K562 (cell line): ENCODE data around the gene PTK7. TPM values are rescaled to one million over a fixed set of nuclear protein-coding genes. Genes with fewer than 3 reads are reported as not detected.

Experiments used
- LEF1 ChIP-seq: fragments of 450-650 bp; IDR thresholded peaks from 2 replicates; pipeline ENCODE4 v1.6.1; 2016; ENCODE audit warnings: mild to moderate bottlenecking
- SIN3A ChIP-seq, 2 experiments: fragments of 150-350 bp in 1 of 2; IDR thresholded peaks; 2 replicates each; pipeline ENCODE4 v1.6.1; 2011 to 2016; ENCODE audit warnings: borderline replicate concordance in 2 of 2, low read depth in 2 of 2, low read length in 2 of 2, mild to moderate bottlenecking in 2 of 2, moderate library complexity in 2 of 2; ENCODE audit not compliant: control insufficient read depth in 1 of 2
- TOE1 ChIP-seq, 2 experiments: fragments of 450-650 bp in 1 of 2; sonication (generic) in 1 of 2; formaldehyde crosslinking in 1 of 2; IDR thresholded peaks; 2 replicates each; pipeline versions ENCODE4 v1.7.1 to v1.8.0; 2016 to 2022; ENCODE audit warnings: borderline replicate concordance in 2 of 2, mild to moderate bottlenecking in 2 of 2, antibody characterized with exemption in 1 of 2, inconsistent platforms in 1 of 2, low read depth in 1 of 2, missing genetic modification reagents in 1 of 2, moderate library complexity in 1 of 2
- ZNF263 ChIP-seq: sonication (generic); formaldehyde crosslinking; IDR thresholded peaks from 2 replicates; pipeline ENCODE4 v1.8.0; 2022; ENCODE audit warnings: mild to moderate bottlenecking, missing genetic modification reagents, borderline replicate concordance
- polyA plus RNA-seq, 8 experiments: library from polyadenylated mRNA; depleted of rRNA in 4 of 8; stranded (reverse) in 5 of 8; unstranded in 3 of 8; fragments of >200 nt; fragmentation: Nextera tagmentation in 2 of 8; fragmentation: Illumina TruSeq in 1 of 8; extraction: Ambion mirVana in 2 of 8; extraction: Trizol in 1 of 8; gene quantifications; 2 replicates each; pipeline versions ENCODE4 v1.2.1 to v1.2.3, GENCODE V29; 2011 to 2014; ENCODE audit warnings: inconsistent platforms in 1 of 8, missing spikeins in 1 of 8
- total RNA-seq, 7 experiments: library from RNA; depleted of rRNA in 6 of 7; stranded (reverse); fragments of >200 nt in 6 of 7; fragmentation: Illumina TruSeq in 2 of 7; extraction: Trizol in 2 of 7; gene quantifications; 2 replicates each; pipeline versions ENCODE4 v1.2.1 to v1.2.3, GENCODE V29; 2011 to 2021; ENCODE audit warnings: low replicate concordance in 1 of 7
- TF ChIP-seq, protein P1 (sequence below): sonication (generic); formaldehyde crosslinking; IDR thresholded peaks from 2 replicates; pipeline ENCODE4 v1.8.1; 2023; ENCODE audit warnings: mild to moderate bottlenecking, missing genetic modification reagents, moderate library complexity
- TF ChIP-seq, protein P2 (sequence below): IDR thresholded peaks from 2 replicates; pipeline ENCODE4 v1.6.1; 2014; ENCODE audit warnings: antibody characterized with exemption

The PTK7 gene
- total and polyA plus RNA-seq, 9 of the 15 experiments (the other 6 are each of a cell fraction or from before 2014, with no cell fraction given): 0.20 to 6.8 (median 4.2) TPM

DNA sequence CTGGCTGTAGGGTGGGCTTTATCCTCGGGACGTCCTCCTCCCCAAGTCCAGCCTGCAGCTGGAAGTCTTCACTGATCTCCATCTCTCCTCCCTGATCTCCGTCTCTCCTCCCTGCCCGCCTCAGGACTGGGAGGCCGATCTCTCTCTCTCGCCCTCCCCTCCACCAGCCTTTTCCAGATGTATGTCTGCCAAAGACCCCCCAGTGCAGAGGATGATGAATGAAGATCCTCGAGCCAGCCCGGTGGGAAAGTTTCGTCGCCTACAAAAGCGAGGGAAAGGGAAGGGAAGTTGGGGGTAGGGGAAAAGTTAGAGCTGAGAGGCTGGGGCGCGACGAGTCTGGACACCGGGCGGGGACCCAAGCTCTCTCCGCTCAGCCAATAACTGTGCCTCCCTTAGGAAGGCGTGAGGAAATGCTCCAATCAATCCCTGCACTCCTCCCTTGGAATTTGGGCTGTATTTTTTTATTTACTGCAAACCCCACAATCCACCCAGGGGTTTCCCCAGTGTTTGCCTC, 94.4 kb downstream of the PTK7 start (continued):
- TF ChIP-seq, protein P1, sequence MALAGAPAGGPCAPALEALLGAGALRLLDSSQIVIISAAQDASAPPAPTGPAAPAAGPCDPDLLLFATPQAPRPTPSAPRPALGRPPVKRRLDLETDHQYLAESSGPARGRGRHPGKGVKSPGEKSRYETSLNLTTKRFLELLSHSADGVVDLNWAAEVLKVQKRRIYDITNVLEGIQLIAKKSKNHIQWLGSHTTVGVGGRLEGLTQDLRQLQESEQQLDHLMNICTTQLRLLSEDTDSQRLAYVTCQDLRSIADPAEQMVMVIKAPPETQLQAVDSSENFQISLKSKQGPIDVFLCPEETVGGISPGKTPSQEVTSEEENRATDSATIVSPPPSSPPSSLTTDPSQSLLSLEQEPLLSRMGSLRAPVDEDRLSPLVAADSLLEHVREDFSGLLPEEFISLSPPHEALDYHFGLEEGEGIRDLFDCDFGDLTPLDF (CRISPR knock-in tag): peak; percentile 72
- TF ChIP-seq LEF1: peak; percentile 39; the same call in 1 of the 2 replicates
- TF ChIP-seq TOE1 (IDR thresholded peaks at IDR 0.05; ENCODE audit: borderline replicate concordance): no peak; the same call in 1 of the 2 replicates
- TF ChIP-seq TOE1 (CRISPR knock-in tag; IDR thresholded peaks at IDR 0.05; ENCODE audit: borderline replicate concordance, low read depth): 0 out of 2 replicates have a peak, but pooled peaks have one; percentile 56
- TF ChIP-seq, protein P2, sequence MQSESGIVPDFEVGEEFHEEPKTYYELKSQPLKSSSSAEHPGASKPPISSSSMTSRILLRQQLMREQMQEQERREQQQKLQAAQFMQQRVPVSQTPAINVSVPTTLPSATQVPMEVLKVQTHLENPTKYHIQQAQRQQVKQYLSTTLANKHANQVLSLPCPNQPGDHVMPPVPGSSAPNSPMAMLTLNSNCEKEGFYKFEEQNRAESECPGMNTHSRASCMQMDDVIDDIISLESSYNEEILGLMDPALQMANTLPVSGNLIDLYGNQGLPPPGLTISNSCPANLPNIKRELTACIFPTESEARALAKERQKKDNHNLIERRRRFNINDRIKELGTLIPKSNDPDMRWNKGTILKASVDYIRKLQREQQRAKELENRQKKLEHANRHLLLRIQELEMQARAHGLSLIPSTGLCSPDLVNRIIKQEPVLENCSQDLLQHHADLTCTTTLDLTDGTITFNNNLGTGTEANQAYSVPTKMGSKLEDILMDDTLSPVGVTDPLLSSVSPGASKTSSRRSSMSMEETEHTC: no peak
- TF ChIP-seq SIN3A (IDR thresholded peaks at IDR 0.05; ENCODE audit: borderline replicate concordance in 2 of 2, control insufficient read depth in 1 of 2, low read depth in 2 of 2, low read length in 2 of 2): 0 out of 4 replicates have a peak, but pooled peaks of 1 of the 2 experiments have one; percentile 28
- TF ChIP-seq ZNF263 (CRISPR knock-in tag): 0 out of 2 replicates have a peak, but pooled peaks have one; percentile 40
